Activated T-cell treated with anti-CD3 and anti-CD28 coated beads, Interleukin-2, amount 50 U/mL, for 24 hours (primary cell): ENCODE measurements around the gene IQSEC3.

ENCODE experiments used
- DNase-seq: peaks from one replicate; pipeline ENCODE4 v3.0.0-alpha.2; 2020
- H3K27ac Mint-ChIP-seq: 2 replicates; pipeline ENCODE4 v1.8.0; 2020; ENCODE audit warnings: mild to moderate bottlenecking, mixed read lengths
- H3K27me3 Mint-ChIP-seq: 2 replicates; pipeline ENCODE4 v1.8.0; 2020; ENCODE audit warnings: mixed read lengths
- H3K36me3 Mint-ChIP-seq: 2 replicates; pipeline ENCODE4 v1.8.0; 2020; ENCODE audit warnings: low read depth, mixed read lengths
- H3K4me1 Mint-ChIP-seq: 2 replicates; pipeline ENCODE4 v1.8.0; 2020; ENCODE audit warnings: low read depth, mixed read lengths
- H3K4me3 Mint-ChIP-seq: 2 replicates; pipeline ENCODE4 v1.8.0; 2020; ENCODE audit warnings: mild to moderate bottlenecking, moderate library complexity, mixed read lengths
- H3K9me3 Mint-ChIP-seq: 2 replicates; pipeline ENCODE4 v1.8.0; 2020; ENCODE audit warnings: mixed read lengths

The IQSEC3 gene

GRCh38 chr12:105696-106095 lies 39.1 kb downstream of the IQSEC3 start:
- no peak overlapping the region for H3K27ac Mint-ChIP-seq
- no peaks in the 10 kb centered on the region for H3K9me3 Mint-ChIP-seq
- peaks cover 11% of the 10 kb centered on the region for H3K27me3 Mint-ChIP-seq
- peaks cover 14% of the 10 kb centered on the region for H3K4me1 Mint-ChIP-seq
- DNase-seq = no peak
- H3K4me3 Mint-ChIP-seq = no peak overlapping the region
- no peaks in the 10 kb centered on the region for H3K36me3 Mint-ChIP-seq

- H3K36me3 Mint-ChIP-seq = no peaks in the 10 kb centered on the region
- DNase-seq = no peak
- no peaks in the 10 kb centered on the region for H3K9me3 Mint-ChIP-seq
- no peak overlapping the region for H3K27ac Mint-ChIP-seq
- peaks cover 14% of the 10 kb centered on the region for H3K4me1 Mint-ChIP-seq
- peaks cover 7% of the 10 kb centered on the region for H3K27me3 Mint-ChIP-seq
- no peak overlapping the region for H3K4me3 Mint-ChIP-seq
Measured at GRCh38 chr12:106118-106591, 39.6 kb downstream of the IQSEC3 start.

GRCh38 chr12:108594-108993 lies 42.0 kb downstream of the IQSEC3 start:
- no peak overlapping the region for H3K4me3 Mint-ChIP-seq
- H3K4me1 Mint-ChIP-seq = peaks cover 14% of the 10 kb centered on the region
- DNase-seq = no peak
- peaks cover 3% of the 10 kb centered on the region for H3K27me3 Mint-ChIP-seq
- no peaks in the 10 kb centered on the region for H3K9me3 Mint-ChIP-seq
- H3K27ac Mint-ChIP-seq = no peak overlapping the region
- H3K36me3 Mint-ChIP-seq = no peaks in the 10 kb centered on the region

GRCh38 chr12:109446-109845 lies 42.9 kb downstream of the IQSEC3 start:
- H3K36me3 Mint-ChIP-seq = no peaks in the 10 kb centered on the region
- no peak overlapping the region for H3K27ac Mint-ChIP-seq
- no peaks in the 10 kb centered on the region for H3K9me3 Mint-ChIP-seq
- H3K27me3 Mint-ChIP-seq = peaks cover 6% of the 10 kb centered on the region
- H3K4me1 Mint-ChIP-seq = peaks cover 9% of the 10 kb centered on the region
- no peak for DNase-seq
- H3K4me3 Mint-ChIP-seq = no peak overlapping the region

- Mint-ChIP-seq H3K9me3 (no peaks in the 10 kb centered on the region), H3K27ac (no peak overlapping the region), H3K4me1 (peaks cover 9% of the 10 kb centered on the region), H3K36me3 (no peaks in the 10 kb centered on the region), H3K27me3 (peaks cover 7% of the 10 kb centered on the region), H3K4me3 (no peak overlapping the region)
- no peak for DNase-seq
Measured at GRCh38 chr12:109872-110271, 43.3 kb downstream of the IQSEC3 start.

GRCh38 chr12:111699-112493 lies 45.3 kb downstream of the IQSEC3 start:
- Mint-ChIP-seq H3K27me3 (peaks cover 17% of the 10 kb centered on the region), H3K4me3 (no peak overlapping the region), H3K27ac (no peak overlapping the region), H3K36me3 (no peaks in the 10 kb centered on the region), H3K4me1 (peaks cover 9% of the 10 kb centered on the region), H3K9me3 (no peaks in the 10 kb centered on the region)
- DNase-seq = no peak

- no peak overlapping the region for H3K27ac Mint-ChIP-seq
- peaks cover 9% of the 10 kb centered on the region for H3K4me1 Mint-ChIP-seq
- DNase-seq = no peak
- no peaks in the 10 kb centered on the region for H3K9me3 Mint-ChIP-seq
- H3K27me3 Mint-ChIP-seq = peaks cover 21% of the 10 kb centered on the region
- H3K36me3 Mint-ChIP-seq = no peaks in the 10 kb centered on the region
- H3K4me3 Mint-ChIP-seq = no peak overlapping the region
Measured at GRCh38 chr12:113347-113746, 46.8 kb downstream of the IQSEC3 start.

GRCh38 chr12:114626-115211 lies 48.2 kb downstream of the IQSEC3 start:
- Mint-ChIP-seq H3K36me3 (no peaks in the 10 kb centered on the region), H3K27ac (no peak overlapping the region), H3K9me3 (no peaks in the 10 kb centered on the region), H3K4me3 (no peak overlapping the region), H3K27me3 (peaks cover 22% of the 10 kb centered on the region), H3K4me1 (peaks cover 4% of the 10 kb centered on the region)
- no peak for DNase-seq

- DNase-seq = no peak
- Mint-ChIP-seq H3K9me3 (no peaks in the 10 kb centered on the region), H3K27me3 (peaks cover 25% of the 10 kb centered on the region)
Measured at GRCh38 chr12:115518-115917, 49.0 kb downstream of the IQSEC3 start.

GRCh38 chr12:115960-116915 lies 49.7 kb downstream of the IQSEC3 start:
- Mint-ChIP-seq H3K27ac (no peak overlapping the region), H3K36me3 (no peaks in the 10 kb centered on the region), H3K27me3 (peaks cover 25% of the 10 kb centered on the region), H3K4me1 (no peaks in the 10 kb centered on the region), H3K4me3 (no peak overlapping the region), H3K9me3 (no peaks in the 10 kb centered on the region)
- no peak for DNase-seq

More at GRCh38 chr12:115518-115917, 49.0 kb downstream of the IQSEC3 start:
- no peaks in the 10 kb centered on the region for H3K36me3 Mint-ChIP-seq
- no peaks in the 10 kb centered on the region for H3K4me1 Mint-ChIP-seq
- no peak overlapping the region for H3K4me3 Mint-ChIP-seq
- H3K27ac Mint-ChIP-seq = no peak overlapping the region

- H3K36me3 Mint-ChIP-seq = no peaks in the 10 kb centered on the region
- H3K27ac Mint-ChIP-seq = no peak overlapping the region
- DNase-seq = no peak
- no peak overlapping the region for H3K4me3 Mint-ChIP-seq
- H3K27me3 Mint-ChIP-seq = peaks cover 25% of the 10 kb centered on the region
- H3K9me3 Mint-ChIP-seq = no peaks in the 10 kb centered on the region
- no peaks in the 10 kb centered on the region for H3K4me1 Mint-ChIP-seq
Measured at GRCh38 chr12:117311-117710, 50.7 kb downstream of the IQSEC3 start.

GRCh38 chr12:117816-118345 lies 51.3 kb downstream of the IQSEC3 start:
- Mint-ChIP-seq H3K27ac (no peak overlapping the region), H3K36me3 (no peaks in the 10 kb centered on the region), H3K9me3 (no peaks in the 10 kb centered on the region), H3K4me3 (no peak overlapping the region), H3K4me1 (no peaks in the 10 kb centered on the region), H3K27me3 (peaks cover 25% of the 10 kb centered on the region)
- DNase-seq = no peak

- Mint-ChIP-seq H3K9me3 (no peaks in the 10 kb centered on the region), H3K4me1 (no peaks in the 10 kb centered on the region), H3K36me3 (no peaks in the 10 kb centered on the region), H3K27ac (no peak overlapping the region), H3K27me3 (peaks cover 22% of the 10 kb centered on the region), H3K4me3 (no peak overlapping the region)
- no peak for DNase-seq
Measured at GRCh38 chr12:118591-118990, 52.0 kb downstream of the IQSEC3 start.

GRCh38 chr12:120951-121350 lies 54.4 kb downstream of the IQSEC3 start:
- H3K9me3 Mint-ChIP-seq = no peaks in the 10 kb centered on the region
- peaks cover 11% of the 10 kb centered on the region for H3K27me3 Mint-ChIP-seq
- no peak for DNase-seq
- no peaks in the 10 kb centered on the region for H3K4me1 Mint-ChIP-seq
- H3K36me3 Mint-ChIP-seq = no peaks in the 10 kb centered on the region
- no peak overlapping the region for H3K4me3 Mint-ChIP-seq
- H3K27ac Mint-ChIP-seq = no peak overlapping the region
